H1 (cell line): ENCODE results near the gene COX5A. TPM values are rescaled to one million over a fixed set of nuclear protein-coding genes. Genes with fewer than 3 reads are reported as not detected.
A peak's percentile ranks its signal among the peaks of the same experiment; 100 is the strongest.

Source experiments
- CTCF ChIA-PET: fragments of 300-600 bp; sonication (Branson Sonifier 250); formaldehyde crosslinking; loops from one replicate; lab custom pipeline; 2021; ENCODE audit not compliant: partially characterized antibody; lab: Charles Lee
- POLR2A ChIA-PET: fragments of 300-600 bp; sonication (Branson Sonifier 250); formaldehyde crosslinking; loops from one replicate; lab custom pipeline; 2021; ENCODE audit warnings: inconsistent platforms; ENCODE audit not compliant: partially characterized antibody; lab: Charles Lee
- DNase-seq, 2 experiments: peaks; one replicate each; pipeline versions ENCODE4 v3.0.0 to v3.0.0-alpha.2; 2010 to 2022; ENCODE audit warnings: low spot score in 2 of 2, low read depth in 1 of 2, mixed read lengths in 1 of 2
- FAIRE-seq: peaks from 2 replicates; lab custom pipeline; 2011; peaks lifted over from hg19 to GRCh38; lab: Jason Lieb, UNC
- H2AFZ ChIP-seq: 2 replicates; pipeline ENCODE4 v1.8.1; 2012; ENCODE audit warnings: low read length, inconsistent platforms
- H2AK5ac ChIP-seq: 2 replicates; pipeline ENCODE4 v1.6.1; 2013; ENCODE audit warnings: low read depth, low read length
- H2BK120ac ChIP-seq: replicated peaks from 2 replicates; pipeline ENCODE3; 2013; ENCODE audit warnings: low read depth, low read length, inconsistent platforms
- H2BK12ac ChIP-seq: 2 replicates; pipeline ENCODE4 v1.6.1; 2013; ENCODE audit warnings: low read depth, low read length
- H2BK15ac ChIP-seq: 2 replicates; pipeline ENCODE4 v1.6.1; 2013; ENCODE audit warnings: low read length
- H2BK20ac ChIP-seq: 2 replicates; pipeline ENCODE4 v1.6.1; 2013; ENCODE audit warnings: low read length
- H2BK5ac ChIP-seq: 2 replicates; pipeline ENCODE4 v1.6.1; 2013; ENCODE audit warnings: low read depth, low read length
- H3K14ac ChIP-seq: 2 replicates; pipeline ENCODE4 v1.6.1; 2013; ENCODE audit warnings: inconsistent platforms; ENCODE audit not compliant: insufficient read length
- H3K18ac ChIP-seq: 2 replicates; pipeline ENCODE4 v1.6.1; 2013; ENCODE audit warnings: low read length; ENCODE audit errors: extremely low read depth
- H3K23ac ChIP-seq: 2 replicates; pipeline ENCODE4 v1.6.1; 2013; ENCODE audit warnings: inconsistent platforms; ENCODE audit not compliant: insufficient read length
- H3K23me2 ChIP-seq: 2 replicates; pipeline ENCODE4 v1.6.1; 2013; ENCODE audit warnings: low read depth, low read length
- H3K27ac ChIP-seq: 2 replicates; pipeline ENCODE4 v1.6.1; 2011; ENCODE audit warnings: low read depth, low read length, inconsistent platforms
- H3K27me3 ChIP-seq, 4 experiments: replicated peaks in 1 of 4; 1 replicate in 1 of 4; 2 replicates in 3 of 4; pipeline versions ENCODE4 v1.6.1 to v1.8.1; 2011 to 2013; ENCODE audit warnings: low read length in 3 of 4, mild to moderate bottlenecking in 3 of 4, inconsistent platforms in 2 of 4, mixed read lengths in 2 of 4, moderate library complexity in 1 of 4; ENCODE audit not compliant: control insufficient read depth in 3 of 4, insufficient read depth in 3 of 4; ENCODE audit errors: extremely low read depth in 1 of 4
- H3K36me3 ChIP-seq, 4 experiments: 2 replicates each; pipeline versions ENCODE4 v1.6.1 to v1.8.1; 2011 to 2013; ENCODE audit warnings: mild to moderate bottlenecking in 4 of 4, low read length in 3 of 4, moderate library complexity in 2 of 4, control low read depth in 1 of 4, inconsistent platforms in 1 of 4; ENCODE audit not compliant: insufficient read depth in 4 of 4, control insufficient read depth in 2 of 4
- H3K4ac ChIP-seq: replicated peaks from 2 replicates; pipeline ENCODE3; 2013; ENCODE audit warnings: low read length, low read depth, mixed read lengths, inconsistent platforms; ENCODE audit not compliant: insufficient read length
- H3K4me1 ChIP-seq, 4 experiments: replicated peaks in 1 of 4; 1 replicate in 1 of 4; 2 replicates in 3 of 4; pipeline versions ENCODE4 v1.6.1 to v1.8.1; 2011 to 2013; ENCODE audit warnings: low read length in 3 of 4, inconsistent platforms in 2 of 4, mixed read lengths in 1 of 4; ENCODE audit not compliant: insufficient read depth in 4 of 4, control insufficient read depth in 3 of 4
- H3K4me2 ChIP-seq, 2 experiments: 2 replicates each; pipeline versions ENCODE4 v1.6.1 to v1.8.1; 2011 to 2013; ENCODE audit warnings: low read depth in 2 of 2, low read length in 2 of 2, control low read depth in 1 of 2, inconsistent platforms in 1 of 2, mild to moderate bottlenecking in 1 of 2; ENCODE audit not compliant: insufficient read depth in 1 of 2
- H3K4me3 ChIP-seq, 4 experiments: fragments of 200-600, 300-600 bp in 1 of 4; sonication (generic), shearing (Covaris generic), sonication (Bioruptor Twin) in 1 of 4; 2 replicates each; pipeline versions ENCODE4 v1.5.1 to v1.8.1; 2011 to 2016; ENCODE audit warnings: low read length in 4 of 4, low read depth in 3 of 4, control low read depth in 2 of 4, inconsistent platforms in 2 of 4, mild to moderate bottlenecking in 2 of 4, mixed read lengths in 1 of 4, moderate library complexity in 1 of 4; ENCODE audit not compliant: insufficient read depth in 2 of 4; ENCODE audit errors: extremely low read depth in 1 of 4
- H3K56ac ChIP-seq: replicated peaks from 2 replicates; pipeline ENCODE3; 2013; ENCODE audit warnings: low read depth, mild to moderate bottlenecking, mixed read lengths, low read length, inconsistent platforms; ENCODE audit not compliant: insufficient read length
- H3K79me1 ChIP-seq: 2 replicates; pipeline ENCODE4 v1.6.1; 2013; ENCODE audit warnings: low read depth, low read length, control low read depth
- H3K79me2 ChIP-seq, 2 experiments: 2 replicates each; pipeline versions ENCODE4 v1.6.1 to v1.8.1; 2012 to 2013; ENCODE audit warnings: low read length in 2 of 2, mild to moderate bottlenecking in 2 of 2, inconsistent platforms in 1 of 2; ENCODE audit not compliant: insufficient read depth in 2 of 2, control insufficient read depth in 1 of 2
- H3K9ac ChIP-seq, 4 experiments: replicated peaks in 1 of 4; 1 replicate in 1 of 4; 2 replicates in 3 of 4; pipeline versions ENCODE4 v1.6.1 to v1.8.1; 2011 to 2013; ENCODE audit warnings: low read depth in 3 of 4, low read length in 3 of 4, control low read depth in 2 of 4, mild to moderate bottlenecking in 2 of 4, moderate library complexity in 2 of 4, inconsistent platforms in 1 of 4; ENCODE audit errors: extremely low read depth in 1 of 4
- H3K9me3 ChIP-seq, 2 experiments: 2 replicates each; pipeline versions ENCODE4 v1.6.1 to v1.8.1; 2012 to 2013; ENCODE audit warnings: mild to moderate bottlenecking in 2 of 2, moderate library complexity in 2 of 2, control low read depth in 1 of 2, inconsistent platforms in 1 of 2, low read depth in 1 of 2, low read length in 1 of 2, mixed read lengths in 1 of 2; ENCODE audit not compliant: insufficient read depth in 2 of 2
- H4K20me1 ChIP-seq, 2 experiments: replicated peaks in 1 of 2; 2 replicates each; pipeline versions ENCODE3 to v1.8.1; 2011 to 2013; ENCODE audit warnings: inconsistent platforms in 2 of 2, low read length in 2 of 2, mild to moderate bottlenecking in 1 of 2; ENCODE audit not compliant: insufficient read depth in 2 of 2, control insufficient read depth in 1 of 2
- H4K5ac ChIP-seq: 2 replicates; pipeline ENCODE4 v1.6.1; 2013; ENCODE audit warnings: low read length, low read depth, mixed read lengths, inconsistent platforms; ENCODE audit not compliant: insufficient read length
- H4K8ac ChIP-seq: 2 replicates; pipeline ENCODE4 v1.8.0; 2013; ENCODE audit warnings: mild to moderate bottlenecking, moderate library complexity, low read length, inconsistent platforms; ENCODE audit not compliant: insufficient read depth; ENCODE audit errors: extremely low read depth
- H4K91ac ChIP-seq: replicated peaks from 2 replicates; pipeline ENCODE3; 2013; ENCODE audit warnings: low read length, mixed read lengths, inconsistent platforms; ENCODE audit not compliant: insufficient read length
- E2F6 ChIP-seq: IDR thresholded peaks from 2 replicates; pipeline ENCODE4 v1.6.1; 2012; ENCODE audit warnings: inconsistent platforms
- GTF2F1 ChIP-seq: IDR thresholded peaks from 2 replicates; pipeline ENCODE4 v1.6.1; 2012; ENCODE audit warnings: low read depth, low read length, improper control_type of control experiment, borderline replicate concordance
- HDAC2 ChIP-seq, 2 experiments: fragments of 300-600 bp in 1 of 2; sonication (generic) in 1 of 2; IDR thresholded peaks; 2 replicates each; pipeline ENCODE4 v1.6.1; 2011 to 2012; ENCODE audit warnings: low read depth in 2 of 2, low read length in 2 of 2, mild to moderate bottlenecking in 2 of 2, moderate library complexity in 2 of 2, borderline replicate concordance in 1 of 2, inconsistent platforms in 1 of 2
- MAX ChIP-seq: IDR thresholded peaks from 2 replicates; pipeline ENCODE4 v1.6.1; 2012; ENCODE audit warnings: inconsistent platforms
- SP2 ChIP-seq: IDR thresholded peaks from 2 replicates; pipeline ENCODE4 v1.6.1; 2012; ENCODE audit warnings: mild to moderate bottlenecking, low read length, inconsistent platforms
- SUZ12 ChIP-seq: fragments of 200-600 bp; sonication (generic); IDR thresholded peaks from 2 replicates; pipeline ENCODE4 v1.6.1; 2012; ENCODE audit warnings: mild to moderate bottlenecking, inconsistent platforms, low read length, moderate library complexity, mixed read lengths
- TCF12 ChIP-seq: IDR thresholded peaks from 2 replicates; pipeline ENCODE4 v1.6.1; 2011; ENCODE audit warnings: low read depth, mild to moderate bottlenecking, low read length
- TEAD4 ChIP-seq: IDR thresholded peaks from 2 replicates; pipeline ENCODE4 v1.6.1; 2012; ENCODE audit warnings: low read depth, low read length, inconsistent platforms, mixed read lengths
- WGBS, 2 experiments: shearing (Covaris generic) in 1 of 2; methylation state at CpG; one replicate each; pipeline versions ENCODE4 v1.1.6 to v1.1.7; 2013 to 2015; ENCODE audit warnings: low lambda C conversion rate in 2 of 2, mixed read lengths in 2 of 2, inconsistent platforms in 1 of 2, low coverage in 1 of 2, missing lambda C conversion rate in 1 of 2; ENCODE audit not compliant: insufficient replicate concordance in 2 of 2, insufficient coverage in 1 of 2, insufficient read length in 1 of 2; ENCODE audit errors: extremely low coverage in 1 of 2, missing lambda C conversion rate in 1 of 2; 5-methylcytosine and 5-hydroxymethylcytosine counted together
- polyA plus RNA-seq, 7 experiments: library from polyadenylated mRNA; depleted of rRNA in 3 of 7; stranded (reverse) in 5 of 7; unstranded in 2 of 7; fragments of >200 nt in 5 of 7; fragments of 200-250 nt in 2 of 7; gene quantifications; 1 replicate in 5 of 7; 2 replicates in 1 of 7; 4 replicates in 1 of 7; pipeline versions ENCODE4 v1.2.1 to v1.2.3, GENCODE V29; 2011 to 2013; ENCODE audit warnings: missing spikeins in 2 of 7, mixed read lengths in 2 of 7
- total RNA-seq: library from RNA; stranded (reverse); fragmentation: NEBNext Ultra II Directional; extraction: Animal tissue kit (Norgen Biotek cat#: 25700); gene quantifications from 2 replicates; pipeline ENCODE4 v1.2.1, GENCODE V29; 2021

Gene COX5A
- total and polyA plus RNA-seq, 2 of the 8 experiments (the other 6 are each of a cell fraction or from before 2014, with no cell fraction given) = 270 to 367 TPM

- Histone ChIP-seq H3K14ac (no peak overlapping the region), H4K8ac (no peak overlapping the region), H2BK20ac (no peak overlapping the region), H4K5ac (no peak overlapping the region), H3K36me3 (peaks cover 5 to 18% (median 14%) of the 10 kb centered on the region in 4 experiments; a peak in 5 of 8 replicates), H2AK5ac (no peak overlapping the region), H3K56ac (no peak overlapping the region), H3K4ac (no peak overlapping the region), H3K27me3 (no peaks in the 10 kb centered on the region), H3K4me2 (peak overlapping the region; percentile 90), H3K79me1 (no peaks in the 10 kb centered on the region), H3K79me2 (no peaks in the 10 kb centered on the region), H4K20me1 (no peaks in the 10 kb centered on the region), H3K23ac (no peak overlapping the region), H3K4me1 (peaks cover 0 to 4% (median 2%) of the 10 kb centered on the region in 4 experiments; a peak in 4 of 7 replicates), H3K9me3 (no peaks in the 10 kb centered on the region), H3K27ac (no peak overlapping the region), H2BK120ac (no peak overlapping the region), H3K4me3 (peak overlapping the region; percentile 80 to 96 (median 88); a peak in 7 of 8 replicates), H2BK15ac (no peak overlapping the region), H3K9ac (peak overlapping the region in 1 of 4 experiments; percentile 95; a peak in 3 of 7 replicates), H3K23me2 (peaks cover 9% of the 10 kb centered on the region), H4K91ac (no peak overlapping the region), H2BK5ac (0 out of 2 replicates have a peak overlapping the region, but pooled peaks have one; percentile 68), H3K18ac (no peak overlapping the region), H2BK12ac (0 out of 2 replicates have a peak overlapping the region, but pooled peaks have one; percentile 41), H2AFZ (peak overlapping the region; percentile 99)
- CTCF ChIA-PET = interaction anchor here (0.8 to 6.2 kb wide), 7 partner anchors 12 to 119 kb away, joined by 3 to 54 read pairs (median 3); no protein-coding TSS in a partner anchor
- POLR2A ChIA-PET = interaction anchor here (0.6 to 7.0 kb wide), 16 partner anchors 10 to 131 kb away, joined by 3 to 116 read pairs (median 4); partner anchors contain the start of genes FAM219B and SCAMP2
- DNase-seq (peak in 1 of 2 experiments; percentile 54), FAIRE-seq (no peak)
- peak; percentile 56 for TF ChIP-seq E2F6
- TF ChIP-seq TEAD4 = peak; percentile 48; the same call in 1 of the 2 replicates
- TF ChIP-seq SUZ12 = no peak
- TF ChIP-seq GTF2F1 = no peak
- no peak for TF ChIP-seq SP2
- TF ChIP-seq HDAC2 (IDR thresholded peaks at IDR 0.05; ENCODE audit: borderline replicate concordance in 1 of 2, low read depth in 2 of 2, low read length in 2 of 2) = no peak
- no peak for TF ChIP-seq TCF12
- TF ChIP-seq MAX = no peak
- WGBS, 2 experiments = 32% methylated on average over 8 of the region's 8 CpGs; no CpG with 5 or more reads in 1 of the 2 experiments
Observed at GRCh38 chr15:74889390-74889882, 48.4 kb downstream of the COX5A start.
